Midbrain (tissue), 1 donor: Measurements from ENCODE around the gene LTBP1.

Experiments used
- DNase-seq: peaks from one replicate; lab custom pipeline; 2025; lab: John Stamatoyannopoulos, UW

Gene LTBP1

DNA sequence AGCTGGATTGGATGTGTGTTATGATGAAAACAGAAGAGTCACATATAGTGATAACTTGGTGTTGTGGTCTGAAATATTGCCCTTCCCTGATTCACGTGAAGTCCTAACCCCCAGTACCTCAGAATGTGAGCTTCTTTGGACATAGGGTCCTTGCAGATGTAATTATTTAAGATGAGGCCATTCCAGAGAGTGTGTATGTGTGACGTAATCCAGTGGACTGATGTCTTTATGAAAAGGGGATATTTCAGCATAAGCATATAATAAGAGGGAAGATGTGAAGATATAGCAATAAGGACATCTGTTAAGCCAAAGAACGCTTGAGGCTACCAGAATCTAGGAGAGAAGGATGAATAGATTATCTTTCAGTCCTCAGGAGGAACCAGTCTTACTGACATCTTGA, 62.5 kb downstream of the LTBP1 start:
- no peak for DNase-seq

DNA sequence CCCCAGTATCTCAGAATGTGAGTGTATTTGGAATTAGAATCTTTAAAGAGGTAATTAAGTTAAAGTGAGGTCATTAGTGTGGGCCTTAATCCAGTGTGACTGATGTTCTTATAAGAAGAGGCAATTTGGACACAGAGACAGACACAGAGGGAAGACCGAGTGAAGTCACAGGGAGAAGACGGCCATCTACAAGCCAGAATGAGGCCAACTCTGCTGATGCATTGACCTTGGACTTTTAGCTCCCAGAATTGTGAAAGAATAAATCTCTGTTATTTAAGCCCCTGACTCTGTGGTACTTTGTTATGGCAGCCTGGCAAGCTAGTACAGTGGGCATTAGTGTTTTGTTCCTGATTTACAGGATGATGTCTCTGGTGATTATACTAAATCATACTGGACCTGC, 64.6 kb downstream of the LTBP1 start:
- no peak for DNase-seq

- DNase-seq: no peak
Observed at GRCh38 chr2:33011941-33012340, 65.2 kb downstream of the LTBP1 start.

DNA sequence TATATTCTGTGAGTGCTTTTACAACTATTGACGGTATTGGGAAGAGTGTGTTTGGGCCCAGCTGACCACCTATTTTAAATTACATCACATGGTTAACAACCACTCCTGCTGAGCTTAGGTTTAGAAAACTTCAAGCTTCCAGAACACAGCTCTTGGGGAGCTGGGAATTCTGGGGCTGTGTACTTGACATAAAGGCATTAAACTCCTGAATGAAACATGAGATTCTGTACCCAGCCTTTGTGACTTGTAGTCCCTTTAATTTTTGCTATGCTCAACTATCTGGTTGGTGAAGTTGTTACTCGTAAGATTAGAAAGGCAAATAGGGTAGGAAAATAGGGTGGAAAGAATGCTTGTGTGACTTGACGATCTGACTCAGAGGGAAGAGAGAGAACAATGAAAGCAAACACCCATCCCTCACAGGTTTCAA, 66.9 kb downstream of the LTBP1 start:
- DNase-seq: no peak

GRCh38 chr2:33014268-33014667, 67.5 kb downstream of the LTBP1 start:
- DNase-seq: no peak

GRCh38 chr2:33015421-33016142, 68.8 kb downstream of the LTBP1 start:
- no peak for DNase-seq

GRCh38 chr2:33018271-33018670, 71.5 kb downstream of the LTBP1 start:
- DNase-seq: no peak

GRCh38 chr2:33019796-33020195, 73.0 kb downstream of the LTBP1 start:
- DNase-seq: no peak

GRCh38 chr2:33020883-33021282, 74.1 kb downstream of the LTBP1 start:
- DNase-seq: no peak

GRCh38 chr2:33021542-33022227, 74.9 kb downstream of the LTBP1 start:
- DNase-seq: no peak

DNA sequence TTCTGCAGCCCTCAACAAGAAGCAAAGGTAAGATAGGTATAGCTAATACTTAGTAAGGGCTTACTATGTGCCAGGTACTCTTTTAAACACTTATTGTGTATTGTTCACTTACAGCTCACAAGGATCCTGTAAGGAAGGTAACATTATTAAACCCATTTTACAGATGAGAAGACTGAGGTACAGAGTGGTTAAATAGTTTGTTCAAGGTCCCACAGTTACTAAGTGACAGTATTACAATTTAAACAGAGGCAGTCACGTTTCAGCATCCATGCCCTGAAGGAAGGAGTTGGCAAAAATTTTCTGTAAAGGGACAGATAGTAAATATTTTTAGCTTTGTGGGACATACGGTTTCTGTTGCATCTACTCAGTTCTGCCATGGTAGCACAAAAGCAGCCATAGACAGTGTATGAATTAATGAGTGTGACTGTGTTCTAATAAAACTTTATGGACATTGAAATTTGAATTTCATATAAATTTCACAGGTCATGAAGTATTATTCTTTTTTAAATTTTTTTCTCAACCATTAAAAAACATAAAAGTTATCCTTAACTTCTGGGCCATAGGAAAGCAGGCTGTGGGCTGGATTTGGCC, 75.7 kb downstream of the LTBP1 start:
- no peak for DNase-seq

- DNase-seq: no peak
Observed at GRCh38 chr2:33022989-33023727, 76.4 kb downstream of the LTBP1 start.

DNA sequence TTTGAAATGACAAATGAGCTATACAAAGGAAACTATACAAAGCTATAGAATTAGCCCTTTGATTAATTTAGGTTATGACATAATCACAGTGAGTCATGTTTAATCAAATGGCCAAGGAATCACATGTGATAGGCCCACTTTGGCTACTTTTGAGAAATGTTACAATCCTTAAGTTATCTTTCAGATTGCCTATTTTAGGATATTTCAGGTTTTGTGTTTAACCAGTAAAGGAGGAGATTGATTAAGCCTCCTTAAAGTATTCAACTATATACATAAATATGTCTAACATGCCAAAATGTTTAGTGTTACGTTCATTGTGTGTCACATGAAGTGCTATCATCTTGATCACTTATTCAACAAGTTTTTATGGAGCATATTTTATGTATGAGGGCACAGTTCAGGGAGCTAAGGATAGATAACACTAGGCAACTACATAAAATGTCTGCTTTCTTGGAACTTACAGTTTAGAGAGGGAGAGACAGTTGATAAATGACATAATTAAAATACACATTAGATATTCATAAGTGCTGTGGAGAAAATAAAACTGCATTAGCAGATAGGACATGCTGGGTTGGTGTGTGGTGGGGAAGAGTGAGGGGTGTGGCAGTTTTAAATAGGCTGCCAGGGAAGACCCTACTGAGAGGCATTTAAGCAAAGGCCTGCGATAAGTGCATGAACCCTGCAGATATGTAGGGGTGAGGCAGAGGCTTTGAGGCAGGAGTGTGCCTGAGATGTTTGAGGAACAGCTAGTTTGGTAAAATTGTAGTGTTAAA, 77.2 kb downstream of the LTBP1 start:
- DNase-seq: no peak

- DNase-seq: no peak
Observed at GRCh38 chr2:33024758-33025157, 78.0 kb downstream of the LTBP1 start.

GRCh38 chr2:33029459-33029858, 82.7 kb downstream of the LTBP1 start:
- DNase-seq: no peak

- DNase-seq: no peak
Observed at GRCh38 chr2:33029926-33030325, 83.2 kb downstream of the LTBP1 start.

- DNase-seq: no peak
Observed at GRCh38 chr2:33030326-33030725, 83.6 kb downstream of the LTBP1 start.

- no peak for DNase-seq
Observed at GRCh38 chr2:33032245-33032644, 85.5 kb downstream of the LTBP1 start.

DNA sequence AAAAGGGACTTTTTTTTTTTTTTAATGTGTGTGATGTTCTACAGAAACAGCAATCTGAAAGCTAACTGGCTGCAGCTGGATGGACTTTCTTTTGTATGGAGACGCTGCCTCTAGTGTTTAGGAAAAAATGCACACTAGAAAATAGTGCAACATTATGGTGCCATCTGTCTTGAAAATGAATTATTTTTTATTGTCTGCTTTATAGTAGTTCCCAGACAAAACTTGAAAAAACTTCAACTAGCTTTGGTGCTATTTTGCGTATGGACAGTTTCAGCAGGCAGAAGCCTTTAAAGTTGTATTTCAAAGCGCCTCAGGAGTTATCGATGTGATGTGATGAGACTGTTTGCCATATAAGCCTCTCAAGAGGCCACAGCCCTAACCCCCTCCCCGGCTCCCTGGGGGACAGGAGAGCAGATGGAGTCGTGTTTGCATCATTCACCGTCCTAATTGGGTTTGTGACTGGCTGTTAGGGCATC, 86.9 kb downstream of the LTBP1 start:
- DNase-seq: peak; percentile 58

DNA sequence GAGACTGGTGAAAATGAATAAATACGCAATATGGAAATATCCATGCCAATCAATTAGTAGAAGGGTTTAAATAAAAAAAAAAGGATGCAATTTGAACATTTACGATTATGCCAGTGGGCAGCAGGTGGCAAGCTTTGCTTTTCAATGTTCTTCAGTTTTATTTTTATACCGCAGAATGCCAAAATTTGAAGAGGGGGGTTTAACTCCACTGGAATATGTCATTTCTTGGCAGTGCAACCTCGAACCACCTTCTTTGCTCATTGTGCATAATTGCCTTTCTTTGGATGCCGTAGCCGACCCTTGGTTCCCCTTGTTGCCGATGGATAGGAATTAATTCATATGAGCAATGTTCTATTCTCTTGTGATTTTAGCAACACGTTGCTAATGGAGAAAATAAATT, 88.0 kb downstream of the LTBP1 start:
- DNase-seq: peak; percentile 26

- no peak for DNase-seq
Observed at GRCh38 chr2:33038230-33038629, 91.5 kb downstream of the LTBP1 start.

- no peak for DNase-seq
Observed at GRCh38 chr2:33038799-33039198, 92.0 kb downstream of the LTBP1 start.
